H1 (cell line): ENCODE results near the gene NUCB1. TPM values are rescaled to one million over a fixed set of nuclear protein-coding genes. Genes with fewer than 3 reads are reported as not detected.
A peak's percentile ranks its signal among the peaks of the same experiment; 100 is the strongest.

Source experiments
- CHD1 ChIP-seq: IDR thresholded peaks from 2 replicates; pipeline ENCODE4 v1.6.1; 2012; ENCODE audit warnings: low read depth, low read length, improper control_type of control experiment
- CTBP2 ChIP-seq: IDR thresholded peaks from 2 replicates; pipeline ENCODE4 v1.7.0; 2011; ENCODE audit warnings: borderline replicate concordance, mild to moderate bottlenecking, moderate library complexity, mixed read lengths, low read length; ENCODE audit not compliant: insufficient read depth, insufficient read length
- MAFK ChIP-seq: IDR thresholded peaks from 2 replicates; pipeline ENCODE4 v1.6.1; 2012; ENCODE audit warnings: low read depth, mild to moderate bottlenecking, improper control_type of control experiment, low read length
- PHF8 ChIP-seq: fragments of 200-600 bp; sonication (generic); conservative IDR thresholded peaks from 2 replicates; pipeline ENCODE4 v1.7.1; 2012; ENCODE audit warnings: low read depth, mild to moderate bottlenecking, inconsistent platforms, low read length, moderate library complexity
- SP1 ChIP-seq: IDR thresholded peaks from 2 replicates; pipeline ENCODE4 v1.6.1; 2011; ENCODE audit warnings: low read depth, low read length
- SP2 ChIP-seq: IDR thresholded peaks from 2 replicates; pipeline ENCODE4 v1.6.1; 2012; ENCODE audit warnings: mild to moderate bottlenecking, low read length, inconsistent platforms
- TBP ChIP-seq: IDR thresholded peaks from 2 replicates; pipeline ENCODE4 v1.6.1; 2011; ENCODE audit warnings: low read depth, low read length, improper control_type of control experiment
- polyA plus RNA-seq, 7 experiments: library from polyadenylated mRNA; depleted of rRNA in 3 of 7; stranded (reverse) in 5 of 7; unstranded in 2 of 7; fragments of >200 nt in 5 of 7; fragments of 200-250 nt in 2 of 7; gene quantifications; 1 replicate in 5 of 7; 2 replicates in 1 of 7; 4 replicates in 1 of 7; pipeline versions ENCODE4 v1.2.1 to v1.2.3, GENCODE V29; 2011 to 2013; ENCODE audit warnings: missing spikeins in 2 of 7, mixed read lengths in 2 of 7
- total RNA-seq: library from RNA; stranded (reverse); fragmentation: NEBNext Ultra II Directional; extraction: Animal tissue kit (Norgen Biotek cat#: 25700); gene quantifications from 2 replicates; pipeline ENCODE4 v1.2.1, GENCODE V29; 2021
- TF ChIP-seq, protein P1 (sequence below), 3 experiments: IDR thresholded peaks; 1 replicate in 2 of 3; 2 replicates in 1 of 3; pipeline versions ENCODE4 v1.5.1 to v1.6.1; 2011; ENCODE audit warnings: low read length in 3 of 3, mild to moderate bottlenecking in 3 of 3, inconsistent platforms in 2 of 3, low read depth in 1 of 3, moderate library complexity in 1 of 3; ENCODE audit not compliant: insufficient read depth in 1 of 3; ENCODE audit errors: control extremely low read depth in 1 of 3

NUCB1 gene
- total and polyA plus RNA-seq, 2 of the 8 experiments (the other 6 are each of a cell fraction or from before 2014, with no cell fraction given) = 111 to 121 TPM

DNA sequence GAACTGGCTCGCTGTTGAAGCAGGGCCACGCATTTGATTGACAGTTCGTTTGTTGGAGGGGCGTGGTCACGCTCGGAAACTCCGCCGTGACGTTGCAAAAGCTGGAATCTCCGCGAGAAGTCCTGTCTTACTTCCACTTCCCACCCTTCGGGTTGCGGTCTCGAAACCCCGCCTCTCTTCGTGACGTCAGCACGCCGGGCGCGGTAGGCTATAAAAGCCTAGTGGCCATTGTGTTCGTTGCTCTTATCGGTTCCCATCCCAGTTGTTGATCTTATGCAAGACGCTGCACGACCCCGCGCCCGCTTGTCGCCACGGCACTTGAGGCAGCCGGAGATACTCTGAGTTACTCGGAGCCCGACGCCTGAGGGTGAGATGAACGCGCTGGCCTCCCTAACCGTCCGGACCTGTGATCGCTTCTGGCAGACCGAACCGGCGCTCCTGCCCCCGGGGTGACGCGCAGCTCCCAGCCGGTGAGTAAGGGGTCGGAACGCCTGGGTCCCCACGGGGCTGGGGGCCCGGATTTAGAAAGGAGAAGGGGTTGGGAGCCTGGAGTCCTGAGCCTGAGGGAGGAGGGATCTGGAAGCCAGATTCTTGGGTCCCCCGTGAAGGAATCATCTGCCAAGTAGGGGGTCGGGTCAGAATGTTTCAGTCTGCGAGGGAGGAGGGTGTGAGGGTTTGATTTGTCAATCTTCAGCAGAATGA, 27.8 kb upstream of the NUCB1 start, which contains the start of gene PPP1R15A (continued):
- TF ChIP-seq PHF8 = peak; percentile 98
- TF ChIP-seq CTBP2 = no peak
- TF ChIP-seq SP1 = peak; percentile 67; the same call in 1 of the 2 replicates
- TF ChIP-seq, protein P1, sequence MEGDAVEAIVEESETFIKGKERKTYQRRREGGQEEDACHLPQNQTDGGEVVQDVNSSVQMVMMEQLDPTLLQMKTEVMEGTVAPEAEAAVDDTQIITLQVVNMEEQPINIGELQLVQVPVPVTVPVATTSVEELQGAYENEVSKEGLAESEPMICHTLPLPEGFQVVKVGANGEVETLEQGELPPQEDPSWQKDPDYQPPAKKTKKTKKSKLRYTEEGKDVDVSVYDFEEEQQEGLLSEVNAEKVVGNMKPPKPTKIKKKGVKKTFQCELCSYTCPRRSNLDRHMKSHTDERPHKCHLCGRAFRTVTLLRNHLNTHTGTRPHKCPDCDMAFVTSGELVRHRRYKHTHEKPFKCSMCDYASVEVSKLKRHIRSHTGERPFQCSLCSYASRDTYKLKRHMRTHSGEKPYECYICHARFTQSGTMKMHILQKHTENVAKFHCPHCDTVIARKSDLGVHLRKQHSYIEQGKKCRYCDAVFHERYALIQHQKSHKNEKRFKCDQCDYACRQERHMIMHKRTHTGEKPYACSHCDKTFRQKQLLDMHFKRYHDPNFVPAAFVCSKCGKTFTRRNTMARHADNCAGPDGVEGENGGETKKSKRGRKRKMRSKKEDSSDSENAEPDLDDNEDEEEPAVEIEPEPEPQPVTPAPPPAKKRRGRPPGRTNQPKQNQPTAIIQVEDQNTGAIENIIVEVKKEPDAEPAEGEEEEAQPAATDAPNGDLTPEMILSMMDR (IDR thresholded peaks at IDR 0.05; ENCODE audit: control extremely low read depth in 1 of 3, insufficient read depth in 1 of 3, low read depth in 1 of 3, low read length in 3 of 3) = peak in 1 of 3 experiments; percentile 4; a peak in 1 of 4 replicates
- TF ChIP-seq CHD1 = no peak
- TF ChIP-seq SP2 = no peak
- TF ChIP-seq TBP = peak; percentile 97
- TF ChIP-seq MAFK = peak; percentile 51; the same call in 1 of the 2 replicates
